ENCODE measurements around the gene TWF2. TPM values are rescaled to one million over a fixed set of nuclear protein-coding genes. Genes with fewer than 3 reads are reported as not detected.
"Not testable (repeated sequence)": the region's sequence is repeated elsewhere in the genome, so short reads cannot be mapped to it uniquely, and the experiment has no call there.

TWF2 gene
- total RNA-seq, 6 donors from 2014 or later: 31.9 to 83.5 (median 66.6) TPM

DNA sequence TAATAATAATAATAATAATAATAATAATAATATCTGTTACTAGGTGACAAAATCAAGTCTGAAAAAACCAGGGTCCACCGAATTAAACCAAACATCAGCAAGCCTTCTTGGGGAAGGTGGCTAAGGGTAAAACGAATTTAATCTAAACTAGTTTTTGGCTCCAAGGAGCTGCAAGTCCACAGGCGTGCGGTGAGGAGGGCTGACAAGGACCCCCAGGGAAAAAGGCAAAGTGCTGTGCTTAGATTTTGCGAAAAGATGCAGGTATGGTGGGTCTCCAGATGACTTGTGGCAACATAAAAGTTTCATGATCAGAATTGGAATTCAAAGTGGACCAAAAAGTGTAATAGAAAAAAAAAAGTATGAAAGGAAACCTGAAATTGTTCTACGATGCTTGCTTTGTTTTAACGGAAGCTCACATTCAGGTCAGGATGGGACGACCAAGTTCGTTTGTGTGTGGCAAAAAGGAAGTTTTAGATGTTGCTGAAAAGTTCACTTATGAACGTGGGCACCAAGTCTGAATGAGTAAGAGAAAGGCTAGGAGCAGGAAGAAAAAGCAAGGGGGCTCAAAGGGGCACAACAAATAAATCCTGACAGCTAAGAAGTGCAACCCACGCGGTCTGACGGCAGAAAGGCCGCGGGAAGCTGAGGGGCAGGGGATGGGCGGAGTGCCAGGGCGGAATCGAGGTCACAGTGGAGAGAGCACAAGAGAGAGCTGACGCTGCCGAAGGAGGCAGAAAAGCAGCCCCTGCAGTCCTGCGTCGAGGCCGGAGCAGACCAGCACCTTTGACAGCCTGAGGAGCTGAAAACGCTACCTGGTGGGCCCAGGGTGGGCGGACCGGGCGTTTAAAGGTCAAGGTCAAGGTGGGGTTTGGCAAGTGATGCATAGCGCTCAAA is 38.4 kb upstream of the TWF2 start:
- Histone ChIP-seq H3K4me3 (peak overlapping the region; percentile 69 to 88 (median 82)), H3K27ac (peak overlapping the region; percentile 94 to 99 (median 98)), H3K27me3 (no peaks in the 10 kb centered on the region), H3K36me3 (peaks cover 0 to 25% (median 0%) of the 10 kb centered on the region in 4 donors), H3K4me1 (peaks cover 49 to 72% (median 59%) of the 10 kb centered on the region in 4 donors), H3K9me3 (no peaks in the 10 kb centered on the region)
- TF ChIP-seq POLR2AphosphoS5 (IDR thresholded peaks at IDR 0.05) (peak; percentile 74 to 90), CTCF (IDR thresholded peaks at IDR 0.05) (no peak), EP300 (IDR thresholded peaks at IDR 0.05) (no peak), POLR2A (IDR thresholded peaks at IDR 0.05) (peak in 3 of 4 donors; percentile 50 to 79 (median 56))
- ATAC-seq (ENCODE audit: low FRiP score in 2 of 2) (peak; percentile 64 to 82), DNase-seq (peak; percentile 83 to 88)
- 1 to 2% methylated on average over 28 of the region's 28 CpGs for WGBS, 2 donors

DNA sequence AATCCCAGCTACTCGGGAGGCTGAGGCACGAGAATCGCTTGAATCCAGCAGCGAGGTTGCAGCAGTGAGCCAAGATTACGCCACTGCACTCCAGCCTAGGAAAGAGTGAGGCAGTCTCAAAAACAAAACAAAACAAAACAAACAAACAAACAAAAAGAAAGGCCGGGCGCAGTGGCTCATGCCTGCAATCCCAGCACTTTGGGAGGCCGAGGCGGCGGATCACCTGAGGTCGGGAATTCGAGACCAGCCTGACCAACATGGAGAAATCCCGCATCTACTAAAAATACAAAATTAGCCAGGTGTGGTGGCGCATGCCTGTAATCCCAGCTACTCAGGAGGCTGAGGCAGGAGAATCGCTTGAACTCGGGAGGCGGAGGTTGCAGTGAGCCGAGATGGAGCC is 35.8 kb upstream of the TWF2 start:
- WGBS, 2 donors: 87 to 93% methylated on average over 18 of the region's 18 CpGs
- H3K9me3 ChIP-seq; DNase-seq; ATAC-seq (ENCODE audit: low FRiP score in 2 of 2); H3K27me3 ChIP-seq: not testable (repeated sequence)
- Histone ChIP-seq H3K27ac (peak overlapping the region in 1 of 4 donors; percentile 98), H3K36me3 (peaks cover 0 to 18% (median 0%) of the 10 kb centered on the region in 4 donors), H3K4me3 (peak overlapping the region in 1 of 4 donors; percentile 69), H3K4me1 (peaks cover 67 to 89% (median 77%) of the 10 kb centered on the region in 4 donors)

- WGBS, 2 donors: 69 to 74% methylated on average over 3 of the region's 3 CpGs
- Histone ChIP-seq H3K9me3 (no peaks in the 10 kb centered on the region), H3K36me3 (peaks cover 0 to 36% (median 14%) of the 10 kb centered on the region in 4 donors), H3K27me3 (no peaks in the 10 kb centered on the region), H3K4me1 (peaks cover 77 to 98% (median 85%) of the 10 kb centered on the region in 4 donors), H3K4me3 (no peak overlapping the region), H3K27ac (peak overlapping the region; percentile 4 to 83 (median 28))
- ATAC-seq (ENCODE audit: low FRiP score in 2 of 2) (no peak), DNase-seq (no peak)
- TF ChIP-seq POLR2A (IDR thresholded peaks at IDR 0.05): no peak
- TF ChIP-seq POLR2AphosphoS5 (IDR thresholded peaks at IDR 0.05): no peak
- no peak for TF ChIP-seq CTCF (IDR thresholded peaks at IDR 0.05)
- TF ChIP-seq EP300 (IDR thresholded peaks at IDR 0.05): no peak
Measured at GRCh38 chr3:52272831-52273230, 33.9 kb upstream of the TWF2 start.

DNA sequence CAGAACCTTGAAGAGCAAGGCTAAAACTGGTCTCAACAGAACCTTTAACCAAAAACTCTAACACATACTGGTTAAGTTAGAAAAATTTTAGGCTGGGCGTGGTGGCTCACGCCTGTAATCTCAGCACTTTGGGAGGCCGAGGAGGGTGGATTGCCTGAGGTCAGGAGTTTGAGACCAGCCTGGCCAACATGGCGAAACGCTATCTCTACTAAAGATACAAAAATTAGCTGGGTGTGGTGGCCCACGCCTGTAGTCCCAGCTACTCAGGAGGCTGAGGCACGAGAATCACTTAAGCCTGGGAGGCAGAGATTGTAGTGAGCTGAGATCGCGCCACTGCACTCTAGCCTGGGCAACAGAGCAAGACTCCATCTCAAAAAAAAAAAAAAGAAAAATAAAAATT is 33.2 kb upstream of the TWF2 start:
- H3K9me3 ChIP-seq; ATAC-seq (ENCODE audit: low FRiP score in 2 of 2); H3K27me3 ChIP-seq; DNase-seq; H3K4me3 ChIP-seq: not testable (repeated sequence)
- peaks cover 0 to 43% (median 20%) of the 10 kb centered on the region in 4 donors for H3K36me3 ChIP-seq
- H3K27ac ChIP-seq: peak overlapping the region; percentile 4 to 83 (median 71)
- WGBS, 2 donors: 73 to 84% methylated on average over 9 of the region's 9 CpGs
- H3K4me1 ChIP-seq: peaks cover 81 to 100% (median 87%) of the 10 kb centered on the region in 4 donors

- no peak for DNase-seq
- Histone ChIP-seq H3K4me3 (no peak overlapping the region), H3K36me3 (peaks cover 14 to 61% (median 37%) of the 10 kb centered on the region in 4 donors), H3K4me1 (peaks cover 67 to 82% (median 70%) of the 10 kb centered on the region in 4 donors), H3K27ac (peak overlapping the region; percentile 64 to 83 (median 71)), H3K27me3 (no peaks in the 10 kb centered on the region), H3K9me3 (no peaks in the 10 kb centered on the region)
- ATAC-seq (ENCODE audit: low FRiP score in 2 of 2): peak; percentile 44 to 48
- 11 to 15% methylated on average over 9 of the region's 9 CpGs for WGBS, 2 donors
- TF ChIP-seq EP300 (IDR thresholded peaks at IDR 0.05): no peak
- TF ChIP-seq POLR2A (IDR thresholded peaks at IDR 0.05): no peak
- no peak for TF ChIP-seq CTCF (IDR thresholded peaks at IDR 0.05)
- TF ChIP-seq POLR2AphosphoS5 (IDR thresholded peaks at IDR 0.05): no peak
Measured at GRCh38 chr3:52270252-52270754, 31.3 kb upstream of the TWF2 start.

All from upper lobe of left lung (tissue), 6 donors.